ENCODE data around the gene ABCA13.

Gene ABCA13

DNA sequence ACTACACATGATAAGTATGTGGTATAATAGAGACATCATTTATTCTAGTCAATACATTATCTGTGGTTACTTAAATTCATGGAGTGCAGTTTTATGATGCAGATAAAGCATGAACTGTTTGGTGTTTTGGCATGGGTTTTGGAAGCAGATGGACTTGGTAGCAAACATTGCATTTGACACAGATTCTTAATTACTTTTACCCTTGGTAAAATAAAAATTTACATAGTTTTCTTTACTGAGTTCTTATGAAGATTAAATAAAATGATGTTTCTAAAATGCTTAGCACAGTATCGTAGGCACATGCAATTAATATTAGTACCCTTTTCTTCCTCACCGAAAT lies 92.0 kb downstream of the ABCA13 start:
- TF ChIP-seq SIN3A (IDR thresholded peaks at IDR 0.05; ENCODE audit: borderline replicate concordance, insufficient read depth, low read length), result no peak
- TF ChIP-seq TAF1 (IDR thresholded peaks at IDR 0.05; ENCODE audit: borderline replicate concordance, insufficient read depth, low read length), result no peak
- TF ChIP-seq POLR2AphosphoS5 (IDR thresholded peaks at IDR 0.05; ENCODE audit: low read depth, low read length), result no peak
- no peak for TF ChIP-seq FOXP2 (optimal IDR thresholded peaks at IDR 0.05; ENCODE audit: borderline replicate concordance, extremely low read depth, extremely low read length, insufficient read depth)
- TF ChIP-seq, protein P1, sequence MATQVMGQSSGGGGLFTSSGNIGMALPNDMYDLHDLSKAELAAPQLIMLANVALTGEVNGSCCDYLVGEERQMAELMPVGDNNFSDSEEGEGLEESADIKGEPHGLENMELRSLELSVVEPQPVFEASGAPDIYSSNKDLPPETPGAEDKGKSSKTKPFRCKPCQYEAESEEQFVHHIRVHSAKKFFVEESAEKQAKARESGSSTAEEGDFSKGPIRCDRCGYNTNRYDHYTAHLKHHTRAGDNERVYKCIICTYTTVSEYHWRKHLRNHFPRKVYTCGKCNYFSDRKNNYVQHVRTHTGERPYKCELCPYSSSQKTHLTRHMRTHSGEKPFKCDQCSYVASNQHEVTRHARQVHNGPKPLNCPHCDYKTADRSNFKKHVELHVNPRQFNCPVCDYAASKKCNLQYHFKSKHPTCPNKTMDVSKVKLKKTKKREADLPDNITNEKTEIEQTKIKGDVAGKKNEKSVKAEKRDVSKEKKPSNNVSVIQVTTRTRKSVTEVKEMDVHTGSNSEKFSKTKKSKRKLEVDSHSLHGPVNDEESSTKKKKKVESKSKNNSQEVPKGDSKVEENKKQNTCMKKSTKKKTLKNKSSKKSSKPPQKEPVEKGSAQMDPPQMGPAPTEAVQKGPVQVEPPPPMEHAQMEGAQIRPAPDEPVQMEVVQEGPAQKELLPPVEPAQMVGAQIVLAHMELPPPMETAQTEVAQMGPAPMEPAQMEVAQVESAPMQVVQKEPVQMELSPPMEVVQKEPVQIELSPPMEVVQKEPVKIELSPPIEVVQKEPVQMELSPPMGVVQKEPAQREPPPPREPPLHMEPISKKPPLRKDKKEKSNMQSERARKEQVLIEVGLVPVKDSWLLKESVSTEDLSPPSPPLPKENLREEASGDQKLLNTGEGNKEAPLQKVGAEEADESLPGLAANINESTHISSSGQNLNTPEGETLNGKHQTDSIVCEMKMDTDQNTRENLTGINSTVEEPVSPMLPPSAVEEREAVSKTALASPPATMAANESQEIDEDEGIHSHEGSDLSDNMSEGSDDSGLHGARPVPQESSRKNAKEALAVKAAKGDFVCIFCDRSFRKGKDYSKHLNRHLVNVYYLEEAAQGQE (IDR thresholded peaks at IDR 0.05; ENCODE audit: insufficient read depth in 1 of 2, low read depth in 2 of 2, low read length in 2 of 2), result no peak

DNA sequence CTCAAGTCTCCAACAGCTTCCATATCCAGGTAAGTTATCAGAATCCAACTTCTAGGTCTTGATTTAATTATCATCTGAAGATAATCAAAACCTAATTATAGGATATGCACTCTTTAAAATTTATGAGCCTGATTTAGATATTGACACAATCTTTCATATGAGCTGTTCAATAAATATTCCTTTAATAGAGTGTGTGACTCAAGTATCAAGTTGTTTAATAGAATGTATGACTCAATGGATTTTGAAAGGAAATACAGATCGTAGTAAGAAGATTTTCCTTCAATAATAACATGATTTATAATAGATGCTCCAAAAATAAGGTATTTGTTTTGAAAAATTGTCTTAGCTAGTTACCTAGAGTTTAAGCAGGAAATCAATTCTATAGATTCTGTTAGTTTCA lies 97.8 kb downstream of the ABCA13 start:
- TF ChIP-seq TAF1 (IDR thresholded peaks at IDR 0.05; ENCODE audit: borderline replicate concordance, insufficient read depth, low read length), result no peak
- TF ChIP-seq POLR2AphosphoS5 (IDR thresholded peaks at IDR 0.05; ENCODE audit: low read depth, low read length), result no peak
- TF ChIP-seq SIN3A (IDR thresholded peaks at IDR 0.05; ENCODE audit: borderline replicate concordance, insufficient read depth, low read length), result no peak
- TF ChIP-seq FOXP2 (optimal IDR thresholded peaks at IDR 0.05; ENCODE audit: borderline replicate concordance, extremely low read depth, extremely low read length, insufficient read depth), result no peak
- TF ChIP-seq, protein P1 (IDR thresholded peaks at IDR 0.05; ENCODE audit: insufficient read depth in 1 of 2, low read depth in 2 of 2, low read length in 2 of 2), result no peak

DNA sequence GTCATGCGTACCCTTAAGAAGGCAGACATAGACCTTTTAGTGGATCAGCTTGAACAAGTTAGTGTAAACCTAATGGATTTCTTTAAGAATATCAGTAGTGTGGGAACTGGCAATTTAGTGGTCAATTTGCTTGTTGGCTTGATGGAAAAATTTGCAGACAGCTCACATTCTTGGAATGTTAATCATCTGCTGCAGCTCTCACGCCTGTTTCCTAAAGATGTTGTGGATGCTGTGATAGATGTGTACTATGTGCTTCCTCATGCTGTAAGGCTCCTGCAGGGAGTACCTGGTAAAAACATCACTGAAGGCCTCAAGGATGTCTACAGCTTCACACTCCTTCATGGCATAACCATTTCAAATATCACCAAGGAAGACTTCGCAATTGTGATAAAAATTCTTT lies 103.4 kb downstream of the ABCA13 start:
- TF ChIP-seq TAF1 (IDR thresholded peaks at IDR 0.05; ENCODE audit: borderline replicate concordance, insufficient read depth, low read length) (no peak), POLR2AphosphoS5 (IDR thresholded peaks at IDR 0.05; ENCODE audit: low read depth, low read length) (no peak), SIN3A (IDR thresholded peaks at IDR 0.05; ENCODE audit: borderline replicate concordance, insufficient read depth, low read length) (no peak), FOXP2 (optimal IDR thresholded peaks at IDR 0.05; ENCODE audit: borderline replicate concordance, extremely low read depth, extremely low read length, insufficient read depth) (no peak)
- TF ChIP-seq, protein P1 (IDR thresholded peaks at IDR 0.05; ENCODE audit: insufficient read depth in 1 of 2, low read depth in 2 of 2, low read length in 2 of 2), result no peak

DNA sequence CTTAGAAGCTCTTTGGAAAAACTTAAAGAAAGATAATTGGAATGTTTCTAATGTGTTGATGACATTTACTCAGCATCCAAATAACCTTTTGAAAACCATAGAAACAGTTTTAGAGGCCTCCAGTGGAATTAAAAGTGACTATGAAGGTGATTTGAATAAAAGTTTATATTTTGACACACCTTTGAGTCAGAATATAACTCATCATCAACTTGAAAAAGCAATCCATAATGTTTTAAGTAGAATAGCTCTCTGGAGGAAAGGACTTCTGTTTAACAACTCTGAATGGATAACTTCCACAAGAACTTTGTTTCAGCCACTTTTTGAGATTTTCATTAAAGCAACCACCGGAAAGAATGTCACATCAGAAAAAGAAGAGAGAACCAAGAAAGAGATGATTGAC lies 108.2 kb downstream of the ABCA13 start:
- TF ChIP-seq, protein P1 (IDR thresholded peaks at IDR 0.05; ENCODE audit: insufficient read depth in 1 of 2, low read depth in 2 of 2, low read length in 2 of 2), result no peak
- no peak for TF ChIP-seq SIN3A (IDR thresholded peaks at IDR 0.05; ENCODE audit: borderline replicate concordance, insufficient read depth, low read length)
- TF ChIP-seq POLR2AphosphoS5 (IDR thresholded peaks at IDR 0.05; ENCODE audit: low read depth, low read length), result no peak
- TF ChIP-seq FOXP2 (optimal IDR thresholded peaks at IDR 0.05; ENCODE audit: borderline replicate concordance, extremely low read depth, extremely low read length, insufficient read depth), result no peak
- no peak for TF ChIP-seq TAF1 (IDR thresholded peaks at IDR 0.05; ENCODE audit: borderline replicate concordance, insufficient read depth, low read length)

DNA sequence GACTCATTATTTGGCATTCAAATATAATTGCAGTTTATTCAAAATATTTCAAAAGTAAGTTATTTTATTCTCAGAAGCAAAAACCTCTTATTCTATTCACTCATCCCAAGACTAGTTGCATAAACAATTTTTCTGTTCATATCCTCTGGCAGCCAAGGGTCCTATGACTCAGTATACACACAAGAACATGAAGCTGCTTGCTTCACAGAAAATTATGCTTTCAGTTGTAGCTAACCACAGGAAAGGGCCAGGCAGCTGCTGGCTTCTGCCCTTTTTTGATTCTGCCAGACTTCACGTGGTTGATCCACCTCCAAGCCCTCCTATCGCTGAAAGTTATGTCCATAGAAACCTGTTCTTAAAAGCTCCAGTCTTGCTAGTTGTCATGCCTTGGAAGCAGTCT lies 108.8 kb downstream of the ABCA13 start:
- no peak for TF ChIP-seq SIN3A (IDR thresholded peaks at IDR 0.05; ENCODE audit: borderline replicate concordance, insufficient read depth, low read length)
- TF ChIP-seq TAF1 (IDR thresholded peaks at IDR 0.05; ENCODE audit: borderline replicate concordance, insufficient read depth, low read length), result no peak
- TF ChIP-seq, protein P1 (IDR thresholded peaks at IDR 0.05; ENCODE audit: insufficient read depth in 1 of 2, low read depth in 2 of 2, low read length in 2 of 2), result no peak
- no peak for TF ChIP-seq FOXP2 (optimal IDR thresholded peaks at IDR 0.05; ENCODE audit: borderline replicate concordance, extremely low read depth, extremely low read length, insufficient read depth)
- no peak for TF ChIP-seq POLR2AphosphoS5 (IDR thresholded peaks at IDR 0.05; ENCODE audit: low read depth, low read length)
